HepG2 (cell line): ENCODE measurements around the gene PHF23. TPM values are rescaled to one million over a fixed set of nuclear protein-coding genes. Genes with fewer than 3 reads are reported as not detected.

Experiments used
- CENPT ChIP-seq: sonication (generic); formaldehyde crosslinking; IDR thresholded peaks from 2 replicates; pipeline ENCODE4 v1.8.0; 2022; ENCODE audit warnings: low read depth, mild to moderate bottlenecking, moderate library complexity, missing genetic modification reagents
- HMG20B ChIP-seq: conservative IDR thresholded peaks from 2 replicates; pipeline ENCODE4 v1.6.1; 2016; ENCODE audit warnings: missing genetic modification reagents, missing compliant biosample characterization
- KLF12 ChIP-seq: sonication (generic); formaldehyde crosslinking; IDR thresholded peaks from 2 replicates; pipeline ENCODE4 v1.4.0; 2020; ENCODE audit warnings: missing genetic modification reagents, borderline replicate concordance
- MAFG ChIP-seq: sonication (generic); formaldehyde crosslinking; IDR thresholded peaks from 2 replicates; pipeline ENCODE4 v1.5.1; 2020; ENCODE audit warnings: mild to moderate bottlenecking, missing genetic modification reagents
- PCBP2 ChIP-seq: fragments of 200-400 bp; formaldehyde crosslinking; optimal IDR thresholded peaks from 2 replicates; pipeline ENCODE3; 2018; ENCODE audit warnings: low read length, low read depth; ENCODE audit not compliant: poor library complexity, severe bottlenecking
- RARA ChIP-seq: IDR thresholded peaks from 2 replicates; pipeline ENCODE4 v1.6.1; 2016; ENCODE audit warnings: missing genetic modification reagents, missing compliant biosample characterization
- REL ChIP-seq: sonication (generic); formaldehyde crosslinking; conservative IDR thresholded peaks from 2 replicates; pipeline ENCODE4 v1.8.0; 2022; ENCODE audit warnings: mild to moderate bottlenecking, missing genetic modification reagents, moderate library complexity
- SRF ChIP-seq: IDR thresholded peaks from 2 replicates; pipeline ENCODE4 v1.6.1; 2011; ENCODE audit warnings: mild to moderate bottlenecking, low read depth, low read length, moderate library complexity
- TAF1 ChIP-seq: sonication (generic); formaldehyde crosslinking; IDR thresholded peaks from 2 replicates; pipeline ENCODE4 v1.4.0; 2020; ENCODE audit warnings: missing genetic modification reagents
- ZNF263 ChIP-seq: sonication (generic); formaldehyde crosslinking; IDR thresholded peaks from 2 replicates; pipeline ENCODE4 v1.4.0; 2020; ENCODE audit warnings: missing genetic modification reagents
- ZNF335 ChIP-seq: sonication (generic); formaldehyde crosslinking; IDR thresholded peaks from 2 replicates; pipeline ENCODE4 v1.4.0; 2020; ENCODE audit warnings: missing genetic modification reagents
- ZNF362 ChIP-seq: sonication (generic); formaldehyde crosslinking; IDR thresholded peaks from 2 replicates; pipeline ENCODE4 v1.4.0; 2020; ENCODE audit warnings: missing genetic modification reagents, mild to moderate bottlenecking, borderline replicate concordance
- ZNF383 ChIP-seq: sonication (generic); formaldehyde crosslinking; IDR thresholded peaks from 2 replicates; pipeline ENCODE4 v1.4.0; 2020; ENCODE audit warnings: missing genetic modification reagents, mild to moderate bottlenecking, borderline replicate concordance
- ZNF549 ChIP-seq: sonication (generic); formaldehyde crosslinking; IDR thresholded peaks from 2 replicates; pipeline ENCODE4 v1.5.0; 2020; ENCODE audit warnings: missing genetic modification reagents
- ZNF772 ChIP-seq: sonication (generic); formaldehyde crosslinking; IDR thresholded peaks from 2 replicates; pipeline ENCODE4 v1.5.0; 2020; ENCODE audit warnings: mild to moderate bottlenecking, missing genetic modification reagents
- ZSCAN21 ChIP-seq: sonication (generic); formaldehyde crosslinking; IDR thresholded peaks from 2 replicates; pipeline ENCODE4 v1.8.0; 2022; ENCODE audit warnings: mild to moderate bottlenecking, missing genetic modification reagents, moderate library complexity, borderline replicate concordance
- polyA plus RNA-seq, 8 experiments: library from polyadenylated mRNA; depleted of rRNA in 3 of 8; stranded (reverse) in 7 of 8; unstranded in 1 of 8; fragments of >200 nt; fragmentation: Illumina TruSeq in 4 of 8; extraction: Trizol in 4 of 8; gene quantifications; 2 replicates each; pipeline versions ENCODE4 v1.2.1 to v1.2.3, GENCODE V29; 2011 to 2016; ENCODE audit warnings: low read depth in 4 of 8, missing spikeins in 1 of 8, mixed read lengths in 1 of 8; ENCODE audit not compliant: insufficient read depth in 1 of 8
- total RNA-seq, 5 experiments: library from RNA; depleted of rRNA; stranded (reverse); fragments of >200 nt; fragmentation: Illumina TruSeq; extraction: Trizol; gene quantifications; 2 replicates each; pipeline ENCODE4 v1.2.3, GENCODE V29; 2016; ENCODE audit warnings: low read depth in 1 of 5
- TF ChIP-seq, protein P1 (sequence below): sonication (generic); formaldehyde crosslinking; IDR thresholded peaks from 2 replicates; pipeline ENCODE4 v1.8.1; 2023; ENCODE audit warnings: mild to moderate bottlenecking, missing genetic modification reagents
- TF ChIP-seq, protein P2 (sequence below): sonication (generic); formaldehyde crosslinking; IDR thresholded peaks from 2 replicates; pipeline ENCODE4 v1.5.1; 2020; ENCODE audit warnings: mild to moderate bottlenecking, moderate library complexity, missing genetic modification reagents
- TF ChIP-seq, protein P3 (sequence below): sonication (generic); formaldehyde crosslinking; IDR thresholded peaks from 2 replicates; pipeline ENCODE4 v1.5.0; 2020; ENCODE audit warnings: mild to moderate bottlenecking, missing genetic modification reagents
- TF ChIP-seq, protein P4 (sequence below): sonication (generic); formaldehyde crosslinking; IDR thresholded peaks from 2 replicates; pipeline ENCODE4 v1.4.0; 2020; ENCODE audit warnings: missing genetic modification reagents

PHF23 gene
- total and polyA plus RNA-seq, 2 of the 13 experiments (the other 11 are each of a cell fraction or from before 2014, with no cell fraction given), result 27.6 to 33.2 TPM

DNA sequence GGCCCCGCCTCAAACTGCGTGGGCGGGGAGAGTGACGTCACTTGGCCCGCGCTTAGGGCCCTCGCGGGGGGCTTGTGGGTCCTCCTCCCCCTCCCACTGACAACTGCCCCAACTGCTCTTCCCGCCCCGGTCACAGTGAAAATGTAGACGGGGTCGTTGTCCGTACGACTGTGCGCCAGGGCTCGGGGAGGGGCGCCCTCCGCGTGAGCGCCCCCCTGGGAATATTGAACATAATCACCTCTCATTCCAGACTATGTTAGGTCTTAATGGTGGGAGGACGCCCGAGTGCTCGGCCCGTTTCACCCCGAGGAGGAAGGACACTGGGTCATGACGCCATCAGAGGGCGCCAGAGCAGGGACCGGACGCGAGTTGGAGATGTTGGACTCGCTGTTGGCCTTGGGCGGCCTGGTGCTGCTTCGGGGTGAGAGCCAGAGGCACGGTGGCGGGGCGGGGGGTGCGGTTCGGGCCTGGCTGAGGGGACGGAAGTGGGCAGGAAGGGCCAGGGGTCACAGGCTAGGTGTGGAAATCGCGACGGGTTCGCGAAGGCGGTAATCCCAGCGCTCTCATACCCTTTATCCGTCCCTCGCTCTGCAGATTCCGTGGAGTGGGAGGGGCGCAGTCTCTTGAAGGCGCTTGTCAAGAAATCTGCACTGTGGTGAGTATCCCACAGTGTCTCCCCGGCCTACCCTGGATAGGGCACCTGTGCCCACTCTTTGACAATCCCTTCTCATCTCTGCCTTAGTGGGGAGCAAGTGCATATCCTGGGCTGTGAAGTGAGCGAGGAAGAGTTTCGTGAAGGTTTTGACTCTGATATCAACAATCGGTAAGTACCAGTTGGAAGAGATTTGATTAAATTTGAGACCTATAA, 13.2 kb upstream of the PHF23 start, which contains the start of gene ELP5 (continued):
- TF ChIP-seq HMG20B (CRISPR knock-in tag), result no peak
- TF ChIP-seq RARA (CRISPR knock-in tag), result peak; percentile 75
- no peak for TF ChIP-seq SRF
- 0 out of 2 replicates have a peak, but pooled peaks have one; percentile 85 for TF ChIP-seq CENPT
- no peak for TF ChIP-seq ZNF362 (CRISPR knock-in tag)
- TF ChIP-seq ZNF335, result peak; percentile 65; the same call in 1 of the 2 replicates
- TF ChIP-seq, protein P1, sequence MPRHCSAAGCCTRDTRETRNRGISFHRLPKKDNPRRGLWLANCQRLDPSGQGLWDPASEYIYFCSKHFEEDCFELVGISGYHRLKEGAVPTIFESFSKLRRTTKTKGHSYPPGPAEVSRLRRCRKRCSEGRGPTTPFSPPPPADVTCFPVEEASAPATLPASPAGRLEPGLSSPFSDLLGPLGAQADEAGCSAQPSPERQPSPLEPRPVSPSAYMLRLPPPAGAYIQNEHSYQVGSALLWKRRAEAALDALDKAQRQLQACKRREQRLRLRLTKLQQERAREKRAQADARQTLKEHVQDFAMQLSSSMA (CRISPR knock-in tag), result no peak
- TF ChIP-seq, protein P2, sequence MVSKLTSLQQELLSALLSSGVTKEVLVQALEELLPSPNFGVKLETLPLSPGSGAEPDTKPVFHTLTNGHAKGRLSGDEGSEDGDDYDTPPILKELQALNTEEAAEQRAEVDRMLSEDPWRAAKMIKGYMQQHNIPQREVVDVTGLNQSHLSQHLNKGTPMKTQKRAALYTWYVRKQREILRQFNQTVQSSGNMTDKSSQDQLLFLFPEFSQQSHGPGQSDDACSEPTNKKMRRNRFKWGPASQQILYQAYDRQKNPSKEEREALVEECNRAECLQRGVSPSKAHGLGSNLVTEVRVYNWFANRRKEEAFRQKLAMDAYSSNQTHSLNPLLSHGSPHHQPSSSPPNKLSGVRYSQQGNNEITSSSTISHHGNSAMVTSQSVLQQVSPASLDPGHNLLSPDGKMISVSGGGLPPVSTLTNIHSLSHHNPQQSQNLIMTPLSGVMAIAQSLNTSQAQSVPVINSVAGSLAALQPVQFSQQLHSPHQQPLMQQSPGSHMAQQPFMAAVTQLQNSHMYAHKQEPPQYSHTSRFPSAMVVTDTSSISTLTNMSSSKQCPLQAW (CRISPR knock-in tag), result peak; percentile 93
- TF ChIP-seq PCBP2, result no peak
- TF ChIP-seq KLF12 (CRISPR knock-in tag), result no peak
- TF ChIP-seq MAFG (CRISPR knock-in tag), result no peak
- 0 out of 2 replicates have a peak, but pooled peaks have one; percentile 66 for TF ChIP-seq REL (CRISPR knock-in tag)
- TF ChIP-seq, protein P3, sequence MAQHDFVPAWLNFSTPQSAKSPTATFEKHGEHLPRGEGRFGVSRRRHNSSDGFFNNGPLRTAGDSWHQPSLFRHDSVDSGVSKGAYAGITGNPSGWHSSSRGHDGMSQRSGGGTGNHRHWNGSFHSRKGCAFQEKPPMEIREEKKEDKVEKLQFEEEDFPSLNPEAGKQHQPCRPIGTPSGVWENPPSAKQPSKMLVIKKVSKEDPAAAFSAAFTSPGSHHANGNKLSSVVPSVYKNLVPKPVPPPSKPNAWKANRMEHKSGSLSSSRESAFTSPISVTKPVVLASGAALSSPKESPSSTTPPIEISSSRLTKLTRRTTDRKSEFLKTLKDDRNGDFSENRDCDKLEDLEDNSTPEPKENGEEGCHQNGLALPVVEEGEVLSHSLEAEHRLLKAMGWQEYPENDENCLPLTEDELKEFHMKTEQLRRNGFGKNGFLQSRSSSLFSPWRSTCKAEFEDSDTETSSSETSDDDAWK (CRISPR knock-in tag), result no peak
- peak; percentile 55 for TF ChIP-seq TAF1 (CRISPR knock-in tag)
- TF ChIP-seq ZNF263 (CRISPR knock-in tag), result peak; percentile 100
- TF ChIP-seq ZNF772 (CRISPR knock-in tag), result peak; percentile 74; the same call in 1 of the 2 replicates
- TF ChIP-seq ZNF549 (CRISPR knock-in tag), result no peak
- no peak for TF ChIP-seq ZNF383 (CRISPR knock-in tag)
- TF ChIP-seq, protein P4, sequence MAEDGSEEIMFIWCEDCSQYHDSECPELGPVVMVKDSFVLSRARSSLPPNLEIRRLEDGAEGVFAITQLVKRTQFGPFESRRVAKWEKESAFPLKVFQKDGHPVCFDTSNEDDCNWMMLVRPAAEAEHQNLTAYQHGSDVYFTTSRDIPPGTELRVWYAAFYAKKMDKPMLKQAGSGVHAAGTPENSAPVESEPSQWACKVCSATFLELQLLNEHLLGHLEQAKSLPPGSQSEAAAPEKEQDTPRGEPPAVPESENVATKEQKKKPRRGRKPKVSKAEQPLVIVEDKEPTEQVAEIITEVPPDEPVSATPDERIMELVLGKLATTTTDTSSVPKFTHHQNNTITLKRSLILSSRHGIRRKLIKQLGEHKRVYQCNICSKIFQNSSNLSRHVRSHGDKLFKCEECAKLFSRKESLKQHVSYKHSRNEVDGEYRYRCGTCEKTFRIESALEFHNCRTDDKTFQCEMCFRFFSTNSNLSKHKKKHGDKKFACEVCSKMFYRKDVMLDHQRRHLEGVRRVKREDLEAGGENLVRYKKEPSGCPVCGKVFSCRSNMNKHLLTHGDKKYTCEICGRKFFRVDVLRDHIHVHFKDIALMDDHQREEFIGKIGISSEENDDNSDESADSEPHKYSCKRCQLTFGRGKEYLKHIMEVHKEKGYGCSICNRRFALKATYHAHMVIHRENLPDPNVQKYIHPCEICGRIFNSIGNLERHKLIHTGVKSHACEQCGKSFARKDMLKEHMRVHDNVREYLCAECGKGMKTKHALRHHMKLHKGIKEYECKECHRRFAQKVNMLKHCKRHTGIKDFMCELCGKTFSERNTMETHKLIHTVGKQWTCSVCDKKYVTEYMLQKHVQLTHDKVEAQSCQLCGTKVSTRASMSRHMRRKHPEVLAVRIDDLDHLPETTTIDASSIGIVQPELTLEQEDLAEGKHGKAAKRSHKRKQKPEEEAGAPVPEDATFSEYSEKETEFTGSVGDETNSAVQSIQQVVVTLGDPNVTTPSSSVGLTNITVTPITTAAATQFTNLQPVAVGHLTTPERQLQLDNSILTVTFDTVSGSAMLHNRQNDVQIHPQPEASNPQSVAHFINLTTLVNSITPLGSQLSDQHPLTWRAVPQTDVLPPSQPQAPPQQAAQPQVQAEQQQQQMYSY (CRISPR knock-in tag), result 0 out of 2 replicates have a peak, but pooled peaks have one; percentile 5
- peak; percentile 81; the same call in 1 of the 2 replicates for TF ChIP-seq ZSCAN21
